IMR-90 (cell line): ENCODE results near the gene HOOK1. TPM values are rescaled to one million over a fixed set of nuclear protein-coding genes. Genes with fewer than 3 reads are reported as not detected.

Experiments used
- ATAC-seq: fragments of 200-7000 bp; cut with Tn5 transposase; 2 replicates; pipeline ENCODE4 v1.9.1; 2020; ENCODE audit warnings: low read depth, mild to moderate bottlenecking, moderate library complexity
- BruUV-seq: library from RNA; stranded (reverse); fragments of 400-500 nt; replicated peaks from 2 replicates; lab custom pipeline; 2021; lab: Mats Ljungman, UMichigan
- CTCF ChIA-PET: fragments of 300-600 bp; formaldehyde crosslinking; extraction: SDS; loops from one replicate; lab custom pipeline; 2021; ENCODE audit warnings: antibody characterized with exemption; lab: Yijun Ruan, JAX
- POLR2A ChIA-PET: fragments of 300-600 bp; sonication (Branson Sonifier 250); formaldehyde crosslinking; loops from one replicate; lab custom pipeline; 2022; ENCODE audit warnings: antibody characterized with exemption; ENCODE audit not compliant: unreplicated experiment; lab: Charles Lee
- DNase-seq: peaks from one replicate; pipeline ENCODE4 v3.0.0; 2013
- H2AFZ ChIP-seq: replicated peaks from 2 replicates; pipeline ENCODE3; 2013; ENCODE audit warnings: low read length, mild to moderate bottlenecking; ENCODE audit not compliant: poor library complexity
- H2AK5ac ChIP-seq: 2 replicates; pipeline ENCODE4 v1.6.1; 2013; ENCODE audit warnings: low read depth, low read length, inconsistent platforms
- H2AK9ac ChIP-seq: replicated peaks from 2 replicates; pipeline ENCODE3; 2013; ENCODE audit warnings: mild to moderate bottlenecking, low read depth, low read length, moderate library complexity; ENCODE audit not compliant: poor library complexity
- H2BK120ac ChIP-seq: 2 replicates; pipeline ENCODE4 v1.6.1; 2013; ENCODE audit warnings: low read depth, low read length, inconsistent platforms
- H2BK15ac ChIP-seq: 3 replicates; pipeline ENCODE4 v1.6.1; 2013; ENCODE audit warnings: low read depth, low read length, inconsistent platforms
- H2BK20ac ChIP-seq: 2 replicates; pipeline ENCODE4 v1.6.1; 2013; ENCODE audit warnings: low read depth, mild to moderate bottlenecking, inconsistent platforms, low read length, moderate library complexity
- H2BK5ac ChIP-seq: 2 replicates; pipeline ENCODE4 v1.6.1; 2013; ENCODE audit warnings: mild to moderate bottlenecking, low read depth, low read length, inconsistent platforms; ENCODE audit not compliant: poor library complexity, severe bottlenecking
- H3K14ac ChIP-seq: replicated peaks from 2 replicates; pipeline ENCODE4 v1.6.1; 2013; ENCODE audit warnings: low read depth, low read length, inconsistent platforms
- H3K18ac ChIP-seq: 2 replicates; pipeline ENCODE4 v1.6.1; 2013; ENCODE audit warnings: low read depth, low read length, control low read depth
- H3K23ac ChIP-seq: 2 replicates; pipeline ENCODE4 v1.6.1; 2013; ENCODE audit warnings: low read depth, low read length, inconsistent platforms
- H3K27ac ChIP-seq: 2 replicates; pipeline ENCODE4 v1.5.1; 2013; ENCODE audit warnings: mild to moderate bottlenecking, control low read depth, low read length; ENCODE audit not compliant: insufficient read depth
- H3K27me3 ChIP-seq: 2 replicates; pipeline ENCODE4 v1.6.1; 2013; ENCODE audit warnings: low read length; ENCODE audit not compliant: control insufficient read depth, insufficient read depth
- H3K36me3 ChIP-seq: 2 replicates; pipeline ENCODE4 v1.6.1; 2013; ENCODE audit warnings: low read length, mixed read lengths; ENCODE audit not compliant: control insufficient read depth, insufficient read depth
- H3K4ac ChIP-seq: 2 replicates; pipeline ENCODE4 v1.6.1; 2013; ENCODE audit warnings: low read depth, low read length, inconsistent platforms
- H3K4me1 ChIP-seq: 2 replicates; pipeline ENCODE4 v1.6.1; 2013; ENCODE audit warnings: low read length, mixed read lengths; ENCODE audit not compliant: control insufficient read depth, insufficient read depth
- H3K4me2 ChIP-seq: 2 replicates; pipeline ENCODE4 v1.6.1; 2013; ENCODE audit warnings: low read depth, mild to moderate bottlenecking, control low read depth, low read length, moderate library complexity
- H3K4me3 ChIP-seq: 2 replicates; pipeline ENCODE4 v1.5.1; 2013; ENCODE audit warnings: low read depth, mild to moderate bottlenecking, control low read depth, low read length, moderate library complexity; ENCODE audit not compliant: insufficient read depth
- H3K56ac ChIP-seq: 2 replicates; pipeline ENCODE4 v1.6.1; 2013; ENCODE audit warnings: low read length, inconsistent platforms; ENCODE audit not compliant: insufficient read depth; ENCODE audit errors: extremely low read depth
- H3K79me1 ChIP-seq, 2 experiments: 2 replicates each; pipeline ENCODE4 v1.6.1; 2013; ENCODE audit warnings: low read length in 2 of 2, inconsistent platforms in 1 of 2, low read depth in 1 of 2
- H3K9ac ChIP-seq: 2 replicates; pipeline ENCODE4 v1.6.1; 2013; ENCODE audit warnings: low read depth, low read length, control low read depth
- H3K9me1 ChIP-seq: 2 replicates; pipeline ENCODE4 v1.6.1; 2013; ENCODE audit warnings: low read length, inconsistent platforms; ENCODE audit not compliant: insufficient read depth
- H3K9me3 ChIP-seq: 2 replicates; pipeline ENCODE4 v1.6.1; 2013; ENCODE audit warnings: low read length; ENCODE audit not compliant: control insufficient read depth, insufficient read depth
- H4K20me1 ChIP-seq: 2 replicates; pipeline ENCODE4 v1.6.1; 2013; ENCODE audit warnings: low read length, inconsistent platforms; ENCODE audit not compliant: insufficient read depth
- H4K5ac ChIP-seq: 2 replicates; pipeline ENCODE4 v1.6.1; 2013; ENCODE audit warnings: mild to moderate bottlenecking, low read depth, low read length, control low read depth
- H4K8ac ChIP-seq, 2 experiments: 2 replicates each; pipeline ENCODE4 v1.6.1; 2013; ENCODE audit warnings: low read depth in 2 of 2, low read length in 2 of 2, control low read depth in 1 of 2, inconsistent platforms in 1 of 2
- H4K91ac ChIP-seq: 2 replicates; pipeline ENCODE4 v1.6.1; 2013; ENCODE audit warnings: low read depth, low read length, inconsistent platforms; ENCODE audit not compliant: insufficient read depth
- MAFK ChIP-seq: IDR thresholded peaks from 2 replicates; pipeline ENCODE4 v1.6.1; 2012; ENCODE audit warnings: low read depth, low read length, improper control_type of control experiment
- MAZ ChIP-seq: IDR thresholded peaks from 2 replicates; pipeline ENCODE4 v1.6.1; 2012; ENCODE audit warnings: low read depth, mild to moderate bottlenecking, low read length, improper control_type of control experiment, moderate library complexity, borderline replicate concordance
- RAD21 ChIP-seq: IDR thresholded peaks from 2 replicates; pipeline ENCODE4 v1.6.1; 2012; ENCODE audit warnings: low read length, improper control_type of control experiment
- SMC3 ChIP-seq: fragments of 150-350 bp; IDR thresholded peaks from 2 replicates; pipeline ENCODE4 v1.6.1; 2016; ENCODE audit warnings: low read depth, mild to moderate bottlenecking, antibody characterized with exemption, low read length, moderate library complexity
- WGBS, 2 experiments: methylation state at CpG; one replicate each; pipeline versions ENCODE4 v1.1.5 to v1.1.7; 2013; ENCODE audit warnings: missing lambda C conversion rate in 2 of 2; ENCODE audit not compliant: insufficient read length in 1 of 2; ENCODE audit errors: extremely low coverage in 2 of 2; 5-methylcytosine and 5-hydroxymethylcytosine counted together
- dilution Hi-C: fragments of 300-500 bp; cut with HindIII; formaldehyde crosslinking; loops from one replicate; pipeline ENCODE4 v1.14.3; 2018; ENCODE audit warnings: low sequenced_read_pairs; ENCODE audit not compliant: unreplicated experiment
- in situ Hi-C: fragments of 300-500 bp; cut with MboI; formaldehyde crosslinking; loops from 3 replicates; pipeline ENCODE4 v1.14.3; 2019; ENCODE audit warnings: low sequenced_read_pairs, inconsistent platforms, mixed read lengths
- intact Hi-C: fragments of 100-400 bp; cut with micrococcal nuclease; formaldehyde crosslinking; loops from 2 replicates; pipeline ENCODE4 v1.10.0; 2022
- polyA plus RNA-seq, 3 experiments: library from polyadenylated mRNA; depleted of rRNA; stranded (reverse); fragments of >200 nt; gene quantifications; 2 replicates each; pipeline ENCODE4 v1.2.3, GENCODE V29; 2012; ENCODE audit warnings: low replicate concordance in 1 of 3
- total RNA-seq: library from RNA; depleted of rRNA; stranded (reverse); fragments of >200 nt; gene quantifications from 2 replicates; pipeline ENCODE4 v1.2.3, GENCODE V29; 2012
- TF ChIP-seq, protein P1 (sequence below): fragments of 150-350 bp; IDR thresholded peaks from 2 replicates; pipeline ENCODE4 v1.6.1; 2017; ENCODE audit warnings: mild to moderate bottlenecking, antibody characterized with exemption, low read length, low read depth
- TF ChIP-seq, protein P2 (sequence below): conservative IDR thresholded peaks from 2 replicates; pipeline ENCODE4 v1.5.1; 2012; ENCODE audit warnings: mild to moderate bottlenecking, low read depth, low read length, improper control_type of control experiment

The HOOK1 gene
- total and polyA plus RNA-seq, 2 of the 4 experiments (the other 2 are of a cell fraction): not detected

DNA sequence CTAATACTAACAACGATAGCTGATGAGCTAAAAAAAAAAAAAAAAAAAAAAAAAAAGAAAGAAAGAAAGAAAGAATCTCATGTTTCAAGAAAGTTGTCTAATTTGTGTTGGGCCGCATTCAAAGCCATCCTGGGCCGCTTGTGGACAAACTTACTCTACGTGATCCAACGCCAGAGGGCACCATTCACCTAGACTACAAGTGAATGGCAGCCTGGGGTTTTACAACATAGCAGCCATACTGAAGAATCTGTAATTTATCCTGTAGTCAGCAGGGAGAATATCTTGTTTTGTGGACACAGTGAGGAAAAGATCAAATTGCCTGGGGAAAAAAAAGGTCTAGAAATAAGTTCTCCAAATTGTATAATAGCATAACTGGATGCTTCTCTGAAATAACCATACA lies 64.8 kb downstream of the HOOK1 start:
- no peak overlapping the region for H3K27ac ChIP-seq
- no peak overlapping the region for H2BK120ac ChIP-seq
- H2AK5ac ChIP-seq: no peak overlapping the region
- no CpG with 5 or more reads among the region's 5 CpGs for WGBS, 2 experiments
- BruUV-seq: no TSS peak
- H3K36me3 ChIP-seq: no peaks in the 10 kb centered on the region
- intact Hi-C loops (loop anchor here (1.0 kb wide), 1 partner anchor 68 kb away; no protein-coding TSS in a partner anchor), dilution Hi-C loops (no loop called here), in situ Hi-C loops (no loop called here)
- H3K56ac ChIP-seq: no peak overlapping the region
- CTCF ChIA-PET: interaction anchor here (0.6 to 1.8 kb wide), 3 partner anchors 68 to 1947 kb away, joined by 3 to 9 read pairs (median 5); no protein-coding TSS in a partner anchor
- TF ChIP-seq MAZ (no peak), SMC3 (peak; percentile 33; the same call in 1 of the 2 replicates), RAD21 (peak; percentile 42), MAFK (no peak)
- TF ChIP-seq, protein P1, sequence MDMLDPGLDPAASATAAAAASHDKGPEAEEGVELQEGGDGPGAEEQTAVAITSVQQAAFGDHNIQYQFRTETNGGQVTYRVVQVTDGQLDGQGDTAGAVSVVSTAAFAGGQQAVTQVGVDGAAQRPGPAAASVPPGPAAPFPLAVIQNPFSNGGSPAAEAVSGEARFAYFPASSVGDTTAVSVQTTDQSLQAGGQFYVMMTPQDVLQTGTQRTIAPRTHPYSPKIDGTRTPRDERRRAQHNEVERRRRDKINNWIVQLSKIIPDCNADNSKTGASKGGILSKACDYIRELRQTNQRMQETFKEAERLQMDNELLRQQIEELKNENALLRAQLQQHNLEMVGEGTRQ: no peak
- TF ChIP-seq, protein P2, sequence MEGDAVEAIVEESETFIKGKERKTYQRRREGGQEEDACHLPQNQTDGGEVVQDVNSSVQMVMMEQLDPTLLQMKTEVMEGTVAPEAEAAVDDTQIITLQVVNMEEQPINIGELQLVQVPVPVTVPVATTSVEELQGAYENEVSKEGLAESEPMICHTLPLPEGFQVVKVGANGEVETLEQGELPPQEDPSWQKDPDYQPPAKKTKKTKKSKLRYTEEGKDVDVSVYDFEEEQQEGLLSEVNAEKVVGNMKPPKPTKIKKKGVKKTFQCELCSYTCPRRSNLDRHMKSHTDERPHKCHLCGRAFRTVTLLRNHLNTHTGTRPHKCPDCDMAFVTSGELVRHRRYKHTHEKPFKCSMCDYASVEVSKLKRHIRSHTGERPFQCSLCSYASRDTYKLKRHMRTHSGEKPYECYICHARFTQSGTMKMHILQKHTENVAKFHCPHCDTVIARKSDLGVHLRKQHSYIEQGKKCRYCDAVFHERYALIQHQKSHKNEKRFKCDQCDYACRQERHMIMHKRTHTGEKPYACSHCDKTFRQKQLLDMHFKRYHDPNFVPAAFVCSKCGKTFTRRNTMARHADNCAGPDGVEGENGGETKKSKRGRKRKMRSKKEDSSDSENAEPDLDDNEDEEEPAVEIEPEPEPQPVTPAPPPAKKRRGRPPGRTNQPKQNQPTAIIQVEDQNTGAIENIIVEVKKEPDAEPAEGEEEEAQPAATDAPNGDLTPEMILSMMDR: peak; percentile 41
- H4K91ac ChIP-seq: no peak overlapping the region
- no peak overlapping the region for H2AK9ac ChIP-seq
- peak; percentile 70; the same call in 1 of the 2 replicates for ATAC-seq
- no peak overlapping the region for H3K4ac ChIP-seq
- peak; percentile 52 for DNase-seq
- no peak overlapping the region for H2AFZ ChIP-seq
- no peaks in the 10 kb centered on the region for H3K79me1 ChIP-seq
- no peak overlapping the region for H3K18ac ChIP-seq
- no peak overlapping the region for H3K23ac ChIP-seq
- no peaks in the 10 kb centered on the region; the same call in 1 of the 2 replicates for H3K9me3 ChIP-seq
- no peak overlapping the region for H2BK5ac ChIP-seq
- H3K4me3 ChIP-seq: no peak overlapping the region
- peaks cover 4% of the 10 kb centered on the region; the same call in 1 of the 2 replicates for H3K27me3 ChIP-seq
- no peak overlapping the region for H3K14ac ChIP-seq
- no peaks in the 10 kb centered on the region for H3K9me1 ChIP-seq
- H3K4me1 ChIP-seq: no peaks in the 10 kb centered on the region
- H4K5ac ChIP-seq: no peak overlapping the region
- H3K4me2 ChIP-seq: no peak overlapping the region
- H3K9ac ChIP-seq: no peak overlapping the region
- H2BK15ac ChIP-seq: no peak overlapping the region
- no peak overlapping the region for H2BK20ac ChIP-seq
- POLR2A ChIA-PET: no interaction called here
- no peaks in the 10 kb centered on the region for H4K20me1 ChIP-seq
- H4K8ac ChIP-seq: no peak overlapping the region
